Left forelimb (tissue), 1 donor: ENCODE data around the gene IFIT1B.

Experiments used
- DNase-seq: peaks from one replicate; pipeline ENCODE4 v3.0.0-alpha.2; 2018; ENCODE audit warnings: low spot score

The IFIT1B gene

GRCh38 chr10:89414146-89414878 lies 36.5 kb downstream of the IFIT1B start, which contains the start of gene IFIT5:
Gene IFIT5, plus strand, starts transcription at chr10:89414568. Its CDS starts 231 bp downstream, at chr10:89414799.
- peak; percentile 91 for DNase-seq

GRCh38 chr10:89414879-89415821 lies 37.3 kb downstream of the IFIT1B start:
- peak; percentile 74 for DNase-seq

GRCh38 chr10:89416465-89416864 lies 38.6 kb downstream of the IFIT1B start:
- DNase-seq, result no peak

DNA sequence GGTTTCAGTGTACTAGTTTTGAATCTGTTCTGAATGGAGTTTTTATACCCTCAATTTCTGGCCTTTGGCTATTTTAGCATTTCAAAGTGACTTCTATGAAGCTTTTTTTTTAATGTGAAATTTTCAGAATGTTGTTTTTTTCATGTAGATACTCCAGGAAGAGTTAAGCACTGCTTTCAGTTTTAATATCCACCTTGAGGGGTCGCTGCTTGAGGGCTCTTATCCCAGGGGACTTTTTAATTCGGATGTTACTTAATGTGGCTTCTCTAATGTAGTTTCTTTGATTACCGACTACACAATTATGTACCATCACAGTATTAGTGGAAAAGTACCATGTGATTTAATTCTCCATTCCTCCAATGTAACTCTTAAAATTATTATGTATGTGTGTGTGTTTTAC lies 41.7 kb downstream of the IFIT1B start:
- DNase-seq, result no peak

DNA sequence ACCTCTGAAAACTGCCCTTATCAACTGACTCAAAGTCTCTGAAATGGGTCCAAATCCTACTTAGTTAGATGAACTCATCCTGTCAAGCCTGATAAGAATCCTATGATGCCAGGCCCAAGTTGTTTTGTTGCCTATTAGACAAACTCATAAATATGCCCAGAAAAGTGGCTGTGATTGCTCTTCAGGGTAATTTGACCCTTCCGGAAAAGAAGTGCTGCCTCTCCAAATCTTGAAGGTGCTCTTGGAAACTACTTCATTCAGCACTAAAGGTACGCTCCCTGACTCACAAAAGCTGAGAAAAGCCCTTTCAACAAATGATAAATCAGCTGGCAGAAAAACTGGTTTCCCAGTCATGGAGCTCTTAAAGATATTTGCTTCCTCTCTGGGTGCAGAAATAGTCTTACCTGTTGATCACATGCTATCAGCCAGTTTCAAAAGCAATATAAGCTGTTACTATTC lies 43.2 kb downstream of the IFIT1B start:
- no peak for DNase-seq

DNA sequence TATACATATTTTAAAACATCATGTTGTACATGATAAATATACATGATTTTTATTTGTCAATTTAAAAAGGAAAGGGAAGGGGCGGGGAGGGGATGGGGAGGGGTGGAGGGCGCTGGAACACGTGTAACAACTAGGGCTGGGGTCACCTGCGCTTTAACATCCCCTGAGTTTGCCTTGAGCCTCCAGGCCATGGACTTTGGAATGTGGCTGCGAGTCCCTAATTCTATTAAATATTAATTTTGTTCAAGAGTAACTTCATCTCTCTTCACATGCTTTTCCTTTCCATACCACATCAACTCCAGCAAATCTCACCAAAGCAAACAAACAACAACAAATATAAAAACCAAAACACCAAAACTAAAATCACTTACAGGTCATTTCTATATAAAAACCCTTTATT lies 47.1 kb downstream of the IFIT1B start:
- no peak for DNase-seq

- no peak for DNase-seq
Observed at GRCh38 chr10:89426230-89426868, 48.5 kb downstream of the IFIT1B start.

GRCh38 chr10:89427629-89428028 lies 49.8 kb downstream of the IFIT1B start:
- no peak for DNase-seq

GRCh38 chr10:89428877-89429276 lies 51.0 kb downstream of the IFIT1B start:
- no peak for DNase-seq

- no peak for DNase-seq
Observed at GRCh38 chr10:89431977-89432376, 54.1 kb downstream of the IFIT1B start.
